ENCODE data around the gene C2CD3.

DNA sequence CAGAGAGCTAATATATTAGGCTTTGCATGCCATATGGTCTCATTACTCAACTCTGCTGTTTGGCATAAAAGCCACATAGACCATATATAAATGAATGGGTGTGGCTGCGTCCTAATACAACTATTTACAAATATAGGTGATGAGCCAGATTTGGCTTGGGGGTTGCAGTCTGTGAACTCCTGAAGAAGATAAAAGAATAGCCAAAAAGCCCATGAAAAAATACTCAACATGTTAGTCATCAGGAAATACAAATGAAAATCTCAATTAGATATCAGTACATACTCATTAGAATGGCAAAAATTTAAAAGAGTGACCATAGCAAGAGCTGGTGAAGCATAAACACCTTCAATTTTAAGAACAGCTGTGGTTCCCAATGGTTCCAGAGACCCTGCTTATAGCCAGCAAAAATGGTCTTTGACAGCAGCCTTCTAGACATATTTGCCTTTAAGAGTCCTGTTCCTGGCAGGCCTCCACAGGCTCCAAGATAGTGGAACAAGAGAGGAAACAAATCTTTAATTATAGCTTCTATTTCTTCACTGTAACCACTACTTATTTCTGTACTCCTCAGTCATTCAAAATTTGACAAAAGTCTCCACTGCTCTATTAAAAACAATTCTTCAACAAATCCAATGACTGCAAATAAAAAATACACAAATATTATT lies 16.1 kb downstream of the C2CD3 start:
- TF ChIP-seq, protein P1, sequence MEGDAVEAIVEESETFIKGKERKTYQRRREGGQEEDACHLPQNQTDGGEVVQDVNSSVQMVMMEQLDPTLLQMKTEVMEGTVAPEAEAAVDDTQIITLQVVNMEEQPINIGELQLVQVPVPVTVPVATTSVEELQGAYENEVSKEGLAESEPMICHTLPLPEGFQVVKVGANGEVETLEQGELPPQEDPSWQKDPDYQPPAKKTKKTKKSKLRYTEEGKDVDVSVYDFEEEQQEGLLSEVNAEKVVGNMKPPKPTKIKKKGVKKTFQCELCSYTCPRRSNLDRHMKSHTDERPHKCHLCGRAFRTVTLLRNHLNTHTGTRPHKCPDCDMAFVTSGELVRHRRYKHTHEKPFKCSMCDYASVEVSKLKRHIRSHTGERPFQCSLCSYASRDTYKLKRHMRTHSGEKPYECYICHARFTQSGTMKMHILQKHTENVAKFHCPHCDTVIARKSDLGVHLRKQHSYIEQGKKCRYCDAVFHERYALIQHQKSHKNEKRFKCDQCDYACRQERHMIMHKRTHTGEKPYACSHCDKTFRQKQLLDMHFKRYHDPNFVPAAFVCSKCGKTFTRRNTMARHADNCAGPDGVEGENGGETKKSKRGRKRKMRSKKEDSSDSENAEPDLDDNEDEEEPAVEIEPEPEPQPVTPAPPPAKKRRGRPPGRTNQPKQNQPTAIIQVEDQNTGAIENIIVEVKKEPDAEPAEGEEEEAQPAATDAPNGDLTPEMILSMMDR (IDR thresholded peaks at IDR 0.05), result no peak
- no peak for TF ChIP-seq POLR2A (IDR thresholded peaks at IDR 0.05)

Data from body of pancreas (tissue), 4 donors.